ENCODE data around the gene CSTPP1.
"Not testable (repeated sequence)": the region's sequence is repeated elsewhere in the genome, so short reads cannot be mapped to it uniquely, and the experiment has no call there.

The CSTPP1 gene

DNA sequence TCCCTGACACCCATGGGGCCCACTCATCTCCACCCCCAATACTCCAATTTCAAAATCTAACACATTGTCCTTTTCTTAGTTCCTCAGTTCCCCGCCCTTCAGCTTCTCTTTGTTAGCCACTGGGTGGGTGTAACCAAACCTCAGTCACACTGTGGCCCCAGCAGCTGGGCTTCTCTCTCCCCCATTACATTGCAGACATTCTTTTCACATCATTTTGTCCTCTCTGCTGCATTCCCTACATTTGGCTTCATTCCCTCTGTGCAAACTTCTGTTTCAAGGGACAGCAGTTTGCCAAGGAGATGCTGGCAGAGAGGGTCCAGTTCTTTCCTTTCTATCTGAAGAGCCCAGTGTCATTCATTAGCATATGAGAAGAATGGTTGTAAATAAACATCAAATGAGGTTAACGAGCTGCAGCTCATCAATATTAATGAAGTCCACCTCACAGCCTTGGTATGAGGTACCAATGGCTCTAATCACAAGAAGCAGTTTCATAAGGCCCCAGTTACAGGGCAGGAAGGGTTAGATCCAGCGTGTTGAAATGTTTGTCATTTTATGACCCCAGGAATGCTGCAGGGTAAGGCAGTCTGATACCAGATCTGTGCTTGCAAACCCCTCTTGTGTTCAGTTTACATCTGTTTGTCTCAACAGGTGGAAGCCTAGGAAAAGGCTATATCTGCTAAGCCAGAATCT, 167.8 kb downstream of the CSTPP1 start:
- no peak for DNase-seq

DNA sequence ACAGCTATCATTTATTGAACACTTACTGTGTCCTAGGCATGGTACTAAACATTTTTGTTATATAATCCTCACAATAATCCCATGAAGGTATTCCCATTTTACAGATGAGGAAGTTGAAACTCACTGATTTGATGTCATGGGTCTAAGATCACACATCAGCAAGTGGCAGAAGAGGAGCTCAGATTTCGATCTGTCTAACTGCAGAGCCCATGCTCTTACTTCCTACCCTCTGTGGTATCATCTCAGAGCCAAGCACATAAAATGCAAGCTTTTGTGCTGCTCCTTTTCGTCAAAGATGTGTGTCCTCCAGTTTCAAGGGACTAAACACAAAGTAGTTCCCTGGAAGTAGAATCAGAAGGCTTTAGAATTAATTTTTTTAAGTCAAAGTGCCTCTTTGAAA, 169.0 kb downstream of the CSTPP1 start:
- DNase-seq: no peak

DNA sequence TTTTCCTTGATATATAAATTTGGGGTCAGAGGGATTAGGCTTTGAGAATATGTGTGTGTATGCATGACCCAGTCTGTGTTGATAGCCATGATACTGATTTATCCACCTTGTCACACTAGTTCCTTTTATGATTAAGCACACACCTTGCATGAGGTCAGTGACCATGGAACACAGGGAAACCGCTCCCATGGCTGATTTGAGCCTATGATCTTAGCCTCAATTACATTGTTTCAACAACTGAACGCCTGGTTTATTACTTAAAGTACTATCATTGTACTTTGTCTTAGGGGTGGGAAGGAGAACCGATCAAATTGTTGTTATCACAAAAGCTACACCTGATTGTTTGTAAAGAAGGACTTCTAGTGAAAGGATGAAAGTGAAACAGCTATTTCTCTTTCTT, 169.4 kb downstream of the CSTPP1 start:
- DNase-seq: no peak

DNA sequence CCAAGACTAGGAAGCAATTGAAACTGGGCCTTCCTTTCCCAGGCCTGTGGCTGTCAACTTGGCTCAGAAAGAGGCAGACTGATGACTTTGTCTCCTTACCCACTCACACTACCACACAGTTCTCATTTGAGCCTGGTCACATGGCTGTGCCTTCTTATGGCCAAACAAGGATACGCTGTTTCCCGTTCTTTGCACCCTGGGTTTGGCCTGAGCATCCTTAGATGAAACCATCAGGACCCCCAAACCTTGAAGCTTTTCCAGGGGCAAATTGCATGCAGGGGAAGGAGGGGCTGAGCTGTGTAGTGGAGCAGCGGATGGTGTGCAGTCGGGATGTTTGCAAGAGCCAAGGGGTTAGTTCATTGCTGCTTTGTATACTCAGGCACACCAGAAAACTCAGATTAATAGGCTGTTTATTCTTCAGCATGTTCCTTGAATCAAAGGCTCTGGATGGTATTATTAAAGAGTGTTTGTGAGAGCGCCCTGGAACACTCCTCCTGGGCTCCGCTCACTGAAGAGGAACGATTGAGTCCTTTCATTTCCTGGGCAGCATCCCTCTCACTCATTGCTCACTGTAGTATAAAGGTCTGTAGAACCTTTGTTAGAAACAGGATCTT, 170.3 kb downstream of the CSTPP1 start:
- DNase-seq: no peak

DNA sequence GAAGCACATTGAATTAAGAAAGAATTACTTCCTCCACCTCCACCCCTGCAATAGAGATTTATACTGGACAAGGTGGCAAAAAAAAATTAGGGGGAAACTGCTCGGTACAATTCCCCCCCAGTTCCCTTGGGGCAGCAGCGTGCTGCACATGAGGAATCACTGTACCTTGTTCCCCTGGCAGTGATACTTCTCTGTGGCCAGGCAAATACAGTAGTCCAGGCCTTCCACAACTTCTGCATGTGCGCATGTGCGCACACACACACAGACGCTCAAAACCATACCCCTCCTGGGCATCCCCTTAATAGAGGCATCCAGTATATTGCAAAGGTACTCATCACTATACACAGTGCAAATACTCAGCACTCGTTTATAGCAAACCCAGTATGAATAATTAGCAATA, 171.2 kb downstream of the CSTPP1 start:
- no peak for DNase-seq

DNA sequence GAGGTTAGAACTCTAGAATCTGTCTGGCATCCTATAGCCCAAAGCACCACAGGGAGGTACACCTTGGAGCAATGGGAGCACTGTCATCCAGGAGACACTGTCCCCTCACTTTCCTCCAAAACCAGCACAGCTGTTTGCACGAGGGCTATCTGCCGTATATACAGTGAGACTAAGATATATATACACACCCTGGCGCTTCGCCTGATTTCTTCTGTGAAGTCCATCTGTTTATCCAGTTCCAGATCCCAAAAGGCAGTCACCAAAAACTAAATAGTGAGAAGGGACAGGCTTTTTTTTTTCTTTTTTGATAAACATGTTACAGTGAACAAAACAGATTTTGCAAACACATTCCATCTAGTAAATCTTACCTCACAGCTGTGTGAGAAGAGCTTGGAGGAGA, 171.7 kb downstream of the CSTPP1 start:
- DNase-seq: no peak

DNA sequence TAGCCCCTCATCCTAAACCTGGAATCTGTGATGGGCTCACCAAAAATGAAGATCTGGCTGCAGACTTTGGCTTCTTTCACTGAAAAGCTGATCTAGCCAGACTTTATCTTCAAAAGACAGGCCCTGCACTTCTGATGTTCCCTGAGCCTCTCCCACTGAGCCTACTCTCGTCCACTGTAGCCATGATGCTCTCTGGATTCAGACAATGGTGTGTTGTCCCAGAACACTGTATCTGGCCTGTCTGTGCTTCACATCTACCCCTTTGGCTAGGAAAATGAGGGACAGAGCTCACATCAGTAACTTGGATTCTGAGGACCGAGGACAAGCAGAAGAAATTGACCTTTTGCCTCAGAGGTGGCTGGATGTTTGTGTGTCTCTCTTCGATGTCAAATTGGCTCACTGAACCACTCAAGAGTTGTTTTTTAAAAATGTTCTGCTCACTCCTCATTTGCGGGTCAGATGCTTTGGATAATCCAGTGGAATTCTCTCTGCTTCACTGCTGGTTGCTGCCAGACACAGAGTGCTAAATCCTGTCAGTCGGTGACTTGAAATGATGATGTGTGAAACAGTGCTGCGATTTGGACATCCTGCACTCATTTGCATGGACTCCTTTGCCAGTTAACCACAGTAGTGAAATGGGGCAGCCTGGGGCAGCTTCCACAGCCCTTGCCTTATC, 172.6 kb downstream of the CSTPP1 start:
- DNase-seq: no peak

DNA sequence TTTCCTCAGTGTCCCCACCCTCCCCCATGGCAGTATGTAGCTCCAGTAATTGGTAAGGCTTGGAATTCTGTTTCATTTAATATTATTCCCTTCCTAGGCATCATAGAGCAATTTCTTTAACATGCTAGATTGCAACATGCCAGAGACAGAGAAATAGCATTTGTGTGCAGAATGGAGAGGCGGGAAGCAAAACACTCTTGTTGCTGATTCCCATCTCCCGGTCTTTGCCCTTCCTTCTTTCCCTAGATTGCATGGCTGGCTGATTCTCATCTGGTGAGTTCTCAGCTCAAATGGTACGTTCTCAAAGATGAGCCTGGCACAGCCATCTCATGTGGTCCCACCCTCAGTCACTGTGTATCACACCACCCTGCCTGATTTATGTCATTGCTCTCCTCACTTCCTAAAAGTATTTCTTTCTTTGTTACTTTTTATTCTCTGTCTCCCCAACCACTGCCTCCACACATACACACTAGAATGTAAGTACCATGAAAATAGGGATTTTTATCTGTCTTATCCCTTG, 173.2 kb downstream of the CSTPP1 start:
- DNase-seq: no peak

DNA sequence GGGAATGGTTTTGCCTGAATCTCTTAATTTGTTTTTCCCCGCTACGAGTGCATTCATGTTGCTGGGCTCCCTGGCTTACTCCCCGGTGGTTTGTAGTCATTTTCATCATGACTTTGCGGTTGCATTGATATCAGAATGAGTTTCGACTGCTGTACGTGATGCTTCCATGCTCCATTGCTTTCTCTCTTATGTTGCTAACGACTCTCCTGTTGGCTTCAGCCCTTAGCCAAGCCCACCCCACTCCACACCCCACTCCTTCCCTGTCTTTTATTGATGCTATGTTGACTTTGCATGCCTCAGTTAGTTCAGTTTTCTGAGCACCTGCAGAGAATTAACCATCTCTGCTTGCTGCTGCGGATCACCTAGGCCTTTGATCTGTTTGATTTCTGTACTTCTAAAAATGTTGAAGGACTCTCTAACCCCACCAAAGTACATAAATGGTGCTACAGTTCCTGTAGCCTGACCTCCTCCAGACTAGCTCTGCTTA, 174.8 kb downstream of the CSTPP1 start:
- DNase-seq: no peak

DNA sequence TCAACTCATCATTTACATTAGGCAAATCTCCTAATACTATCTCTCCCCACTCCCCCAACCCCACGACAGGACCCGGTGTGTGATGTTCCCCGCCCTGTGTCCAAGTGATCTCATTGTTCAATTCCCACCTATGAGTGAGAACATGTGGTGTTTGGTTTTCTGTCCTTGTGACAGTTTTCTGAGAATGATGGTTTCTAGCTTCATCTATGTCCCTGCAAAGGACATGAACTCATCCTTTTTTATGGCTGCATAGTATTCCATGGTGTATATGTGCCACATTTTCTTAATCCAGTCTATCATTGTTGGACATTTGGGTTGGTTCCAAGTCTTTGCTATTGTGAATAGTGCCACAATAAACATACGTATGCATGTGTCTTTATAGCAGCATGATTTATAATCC, 176.4 kb downstream of the CSTPP1 start:
- not testable (repeated sequence) for DNase-seq

DNA sequence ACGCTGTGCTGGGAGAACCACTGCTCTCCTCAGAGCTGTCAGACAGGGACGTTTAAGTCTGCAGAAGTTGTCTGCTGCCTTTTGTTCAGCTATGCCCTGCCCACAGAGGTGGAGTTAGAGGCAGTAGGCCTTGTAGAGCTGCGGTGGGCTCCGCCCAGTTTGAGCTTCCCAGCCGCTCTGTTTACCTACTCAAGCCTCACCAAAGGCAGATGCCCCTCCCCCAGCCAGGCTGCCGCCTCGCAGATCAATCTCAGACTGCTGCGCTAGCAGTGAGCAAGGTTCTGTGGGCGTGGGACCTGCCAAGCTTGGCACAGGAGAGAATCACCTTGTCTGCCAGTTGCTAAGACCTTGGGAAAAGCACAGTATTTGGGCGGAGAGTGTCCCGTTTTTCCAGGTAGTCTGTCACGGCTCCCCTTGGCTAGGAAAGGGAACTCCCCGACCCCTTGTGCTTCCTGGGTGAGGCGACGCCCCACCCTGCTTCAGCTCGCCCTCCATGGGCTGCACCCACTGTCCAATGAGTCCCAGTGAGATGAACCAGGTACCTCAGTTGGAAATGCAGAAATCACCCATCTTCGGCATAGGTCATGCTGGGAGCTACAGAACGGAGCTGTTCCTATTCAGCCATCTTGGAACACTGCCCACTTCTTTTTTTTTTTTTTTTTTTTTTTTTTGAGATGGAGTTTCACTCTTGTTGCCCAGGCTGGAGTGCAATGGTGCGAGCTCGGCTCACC, 182.6 kb downstream of the CSTPP1 start:
- not testable (repeated sequence) for DNase-seq

DNA sequence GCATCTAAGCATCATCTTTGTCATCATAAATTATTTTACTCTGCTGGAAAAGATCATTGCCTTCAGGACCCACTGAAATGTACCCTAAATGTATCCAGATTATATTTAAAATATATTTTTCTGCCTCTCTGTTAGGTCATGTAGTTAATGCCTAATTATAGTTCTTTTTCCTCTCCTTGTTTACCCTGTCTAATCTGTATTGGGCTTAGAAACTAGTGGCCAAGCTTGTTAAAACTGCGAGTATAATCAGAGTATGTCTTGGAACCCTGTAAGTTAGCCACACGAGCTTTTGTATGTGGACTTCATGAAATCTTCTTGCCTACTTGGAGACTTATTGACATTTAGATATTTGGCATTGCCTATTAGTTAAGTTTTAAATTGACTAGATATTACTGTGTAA, 184.5 kb downstream of the CSTPP1 start:
- DNase-seq: no peak

DNA sequence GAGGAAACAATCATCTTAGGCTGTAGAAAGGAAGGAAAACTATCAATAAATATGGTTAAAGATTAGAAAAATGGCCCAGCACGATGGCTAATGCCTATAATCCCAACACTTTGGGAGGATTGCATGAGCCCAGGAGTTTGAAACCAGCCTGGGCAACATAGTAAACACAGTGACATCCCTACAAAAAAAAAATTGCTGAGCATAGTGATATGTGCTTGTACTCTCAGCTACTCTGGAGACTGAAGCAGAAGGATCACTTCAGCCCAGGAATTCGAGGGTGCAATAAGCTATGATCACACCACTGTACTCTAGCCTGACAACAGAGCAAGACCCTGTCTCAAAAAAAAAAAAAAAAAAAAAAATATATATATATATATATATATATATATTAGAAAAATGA, 185.2 kb downstream of the CSTPP1 start:
- no peak for DNase-seq

DNA sequence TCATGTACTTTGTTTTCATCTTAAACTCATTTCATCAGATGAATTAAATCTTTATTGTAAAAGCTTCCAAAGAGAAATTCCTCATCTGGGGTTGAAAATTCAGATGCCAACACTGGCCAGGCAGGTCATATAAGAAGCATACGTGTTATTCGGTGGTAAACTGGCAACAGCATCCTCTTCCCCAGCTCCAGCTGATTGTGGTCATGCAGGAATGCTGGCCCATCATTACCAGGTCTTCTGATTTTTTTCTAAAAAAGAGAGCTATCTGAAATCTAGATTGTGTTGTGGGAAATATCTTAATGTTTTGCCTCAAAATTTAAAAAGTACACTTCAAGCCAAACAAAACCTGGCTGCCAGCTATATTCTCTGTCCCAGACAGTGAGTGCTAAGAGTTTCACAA, 186.5 kb downstream of the CSTPP1 start:
- DNase-seq: no peak

DNA sequence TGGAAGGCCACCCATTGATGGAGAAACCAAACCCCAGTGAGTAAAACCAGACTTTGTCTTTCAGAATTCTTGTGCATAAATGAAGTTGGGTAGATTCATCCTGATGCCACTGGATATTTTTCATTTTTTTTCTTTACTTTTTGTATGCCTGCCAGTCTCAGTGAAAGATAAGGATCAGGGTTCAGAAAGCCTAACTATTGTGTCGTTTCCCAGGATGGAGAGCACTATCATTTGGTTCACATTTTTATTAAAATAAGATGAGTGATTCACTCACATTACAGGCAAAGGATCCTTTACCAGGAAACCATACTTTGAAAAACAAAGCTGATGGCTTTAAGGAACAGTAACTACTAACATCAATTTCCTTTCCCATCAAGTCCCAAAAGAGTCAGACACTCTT, 188.1 kb downstream of the CSTPP1 start:
- DNase-seq: no peak

DNA sequence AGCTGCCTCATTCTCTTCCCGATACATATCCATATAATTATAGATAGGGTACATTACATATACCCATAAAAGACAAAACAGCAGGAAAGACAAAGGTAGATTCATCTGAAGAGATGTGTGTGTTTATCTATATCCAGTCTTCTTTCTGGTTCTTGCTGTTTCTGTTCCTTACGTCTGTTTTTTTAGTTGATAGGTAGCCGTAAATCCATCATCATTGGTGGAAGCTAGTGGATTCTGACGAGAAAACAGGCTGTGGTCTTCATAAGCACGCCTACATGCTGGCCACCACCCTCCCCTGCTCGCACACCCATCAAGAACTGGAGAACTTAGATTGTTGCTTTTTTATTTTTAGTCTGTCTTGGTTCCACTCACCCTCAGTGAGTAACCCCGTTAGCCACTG, 188.5 kb downstream of the CSTPP1 start:
- no peak for DNase-seq

DNA sequence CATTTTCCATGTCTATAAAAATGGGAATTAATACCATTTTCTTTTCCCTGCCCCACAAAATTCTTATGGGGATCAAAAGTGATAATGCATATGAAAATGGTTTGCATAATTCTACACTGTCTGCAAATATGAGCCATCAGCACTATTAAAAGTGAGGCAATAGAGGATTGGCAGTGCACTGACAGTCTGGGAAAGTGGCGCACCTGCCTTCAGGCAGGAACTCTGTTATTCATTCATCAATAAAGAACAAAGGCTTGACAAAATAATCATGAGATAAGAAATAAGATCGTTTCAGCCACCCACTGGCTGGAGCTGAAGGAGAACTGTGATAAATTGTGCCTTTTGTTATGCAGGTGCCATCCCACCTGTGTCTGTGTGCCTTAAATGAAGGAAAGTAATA, 190.7 kb downstream of the CSTPP1 start:
- DNase-seq: no peak

DNA sequence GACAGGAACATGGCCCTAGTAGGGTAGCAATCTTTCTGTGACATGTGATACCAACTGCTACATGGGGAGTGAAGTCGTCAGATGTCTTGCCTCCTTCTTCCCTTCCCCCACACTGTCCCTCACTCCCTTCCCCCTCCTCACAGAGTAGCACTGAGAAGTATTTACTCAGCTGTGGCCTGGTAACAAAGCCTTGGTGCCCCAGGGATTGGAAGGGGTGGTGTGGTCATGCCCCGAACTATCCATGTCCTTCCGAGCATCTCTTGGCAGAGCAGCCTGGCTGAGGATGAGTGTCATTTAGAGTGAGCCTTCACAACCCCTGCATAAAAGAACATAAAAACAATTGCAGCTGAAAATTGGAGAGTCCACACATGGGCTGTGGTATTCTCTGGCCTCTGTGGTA, 194.0 kb downstream of the CSTPP1 start:
- DNase-seq: no peak

DNA sequence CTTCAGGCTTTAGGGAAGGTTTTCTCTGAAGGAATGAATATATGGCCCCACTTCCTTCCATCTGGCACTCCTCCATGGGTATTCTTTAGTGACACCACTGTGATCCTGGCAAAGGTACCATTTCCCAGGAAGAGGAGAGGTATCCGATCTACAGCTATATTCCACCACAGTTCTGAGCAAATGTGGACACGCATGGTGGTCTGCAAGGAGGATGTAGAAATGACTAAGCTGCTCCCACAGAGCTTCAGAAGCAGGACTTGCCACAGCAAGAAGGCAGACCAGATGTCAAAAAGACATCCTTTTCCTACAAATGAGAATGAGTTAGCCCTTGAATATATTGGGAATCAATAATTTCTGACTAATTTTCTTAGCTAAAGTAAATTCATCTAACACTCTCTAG, 194.6 kb downstream of the CSTPP1 start:
- DNase-seq: no peak

DNA sequence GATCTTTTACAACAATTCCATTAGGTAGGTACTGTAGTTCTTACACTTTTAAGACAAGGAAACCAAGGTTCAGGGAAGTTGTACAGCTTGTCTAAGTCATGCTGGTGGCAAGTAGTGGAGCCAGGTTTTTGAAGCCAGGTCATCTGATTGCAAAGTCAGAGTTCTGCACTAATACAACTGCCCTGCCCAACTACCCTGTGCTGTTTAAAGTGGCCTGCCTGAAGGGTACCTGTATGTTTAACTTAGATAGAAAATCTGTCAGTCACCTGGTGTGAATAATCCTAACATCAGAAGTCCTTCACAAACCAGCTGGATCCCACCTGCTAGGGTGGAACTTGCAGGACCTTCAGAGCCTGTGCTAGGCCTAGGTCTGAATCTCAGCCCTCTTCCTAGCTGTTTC, 195.9 kb downstream of the CSTPP1 start:
- DNase-seq: no peak

DNA sequence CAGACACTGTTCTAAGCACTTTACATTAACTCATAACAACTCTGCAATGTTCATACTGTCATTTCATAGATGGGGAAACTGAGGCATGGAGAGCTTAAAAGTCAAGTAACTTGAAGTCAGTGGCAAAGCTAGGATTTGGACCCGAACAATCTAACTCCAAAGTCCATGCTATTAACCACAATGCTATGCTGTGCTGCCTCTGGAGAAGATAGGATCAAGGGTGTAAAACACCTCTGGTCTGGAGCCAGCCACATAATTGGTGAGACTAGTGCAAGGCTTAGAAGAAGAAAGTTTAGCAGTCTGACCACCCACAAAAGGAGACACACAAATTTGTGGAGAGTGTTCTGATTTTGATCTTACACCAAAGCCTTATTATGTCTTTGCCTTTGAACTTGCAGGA, 196.4 kb downstream of the CSTPP1 start:
- no peak for DNase-seq

DNA sequence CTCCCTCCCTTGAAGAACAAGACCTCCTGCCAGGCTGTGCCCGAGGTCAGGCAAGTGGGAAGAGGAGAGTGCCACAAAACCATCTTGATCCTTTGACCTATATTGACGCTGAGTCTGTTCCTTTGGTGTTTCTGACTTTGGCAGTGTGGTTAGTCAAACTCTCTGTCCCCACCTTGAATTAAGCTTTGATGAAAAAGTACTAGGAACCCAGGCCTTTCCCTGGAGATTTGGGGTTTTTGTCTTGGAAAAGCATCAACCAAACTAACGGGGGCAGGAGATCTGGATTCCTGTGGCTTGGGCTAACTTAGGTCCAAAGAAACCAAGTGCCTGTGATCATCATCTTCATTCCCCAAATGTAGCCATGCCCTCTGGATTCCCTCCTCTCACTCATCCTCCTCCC, 199.8 kb downstream of the CSTPP1 start:
- no peak for DNase-seq

DNA sequence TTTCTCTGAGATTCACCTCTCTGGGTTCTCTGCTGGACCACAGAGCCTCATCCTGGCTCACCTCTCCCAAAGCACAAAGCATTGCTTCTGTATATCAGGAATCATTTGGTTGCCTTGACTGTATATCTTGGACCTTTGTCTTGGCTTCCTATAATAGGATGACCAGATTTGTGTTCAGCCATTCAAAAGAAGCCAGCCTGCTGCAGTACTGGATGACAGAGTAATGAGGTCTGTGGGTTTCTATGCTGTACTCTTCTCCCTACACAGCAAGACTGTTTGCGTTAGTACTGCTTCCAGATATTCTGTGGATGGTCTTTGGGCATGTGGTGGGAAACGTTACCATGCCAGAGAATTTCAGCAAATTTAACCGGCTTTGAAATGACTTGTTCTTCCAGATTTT, 200.4 kb downstream of the CSTPP1 start:
- no peak for DNase-seq

DNA sequence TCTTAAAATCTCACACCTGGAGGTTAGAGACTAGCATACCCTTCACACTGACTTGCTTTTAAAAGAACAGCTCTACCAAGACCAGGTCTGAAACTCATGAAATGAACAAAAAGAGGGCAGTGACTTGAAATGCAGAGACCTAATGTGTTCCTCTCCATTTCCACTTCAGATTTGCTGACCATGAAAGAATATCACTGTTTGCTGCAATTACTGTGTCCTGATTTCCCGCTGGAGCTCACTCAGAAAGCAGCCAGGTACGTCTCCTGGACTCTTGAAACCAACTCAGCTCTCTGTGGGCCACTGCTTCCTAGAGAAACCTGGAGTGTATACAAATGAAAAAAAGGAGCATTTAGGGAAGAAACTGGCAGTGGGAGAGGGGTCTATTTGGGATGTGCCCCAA, 200.9 kb downstream of the CSTPP1 start:
- DNase-seq: no peak
